HEK293 (cell line): ENCODE data around the gene C19orf38.

Source experiments
- EGR2 ChIP-seq: fragments of 450-650 bp; formaldehyde crosslinking; IDR thresholded peaks from 2 replicates; pipeline ENCODE4 v1.5.1; 2016; ENCODE audit warnings: low read depth, missing biosample characterization, missing genetic modification characterization
- HOXD13 ChIP-seq: sonication (generic); formaldehyde crosslinking; IDR thresholded peaks from 2 replicates; pipeline ENCODE4 v1.8.0; 2022; ENCODE audit warnings: missing genetic modification reagents, borderline replicate concordance
- KLF16 ChIP-seq: fragments of 450-650 bp; formaldehyde crosslinking; IDR thresholded peaks from 2 replicates; pipeline ENCODE4 v1.5.1; 2017; ENCODE audit warnings: missing biosample characterization, missing genetic modification characterization
- MEIS1 ChIP-seq: sonication (generic); formaldehyde crosslinking; IDR thresholded peaks from 2 replicates; pipeline ENCODE4 v1.8.1; 2022; ENCODE audit warnings: missing genetic modification reagents, mild to moderate bottlenecking, borderline replicate concordance
- MYNN ChIP-seq: fragments of 450-650 bp; formaldehyde crosslinking; IDR thresholded peaks from 2 replicates; pipeline ENCODE4 v1.5.1; 2016; ENCODE audit warnings: missing biosample characterization, missing genetic modification characterization, borderline replicate concordance
- PRDM10 ChIP-seq: fragments of 450-650 bp; formaldehyde crosslinking; IDR thresholded peaks from 2 replicates; pipeline ENCODE4 v1.5.1; 2016; ENCODE audit warnings: missing biosample characterization, missing genetic modification characterization
- PRDM6 ChIP-seq: fragments of 450-650 bp; formaldehyde crosslinking; IDR thresholded peaks from 2 replicates; pipeline ENCODE4 v1.5.1; 2017; ENCODE audit warnings: missing biosample characterization, missing genetic modification characterization
- SCRT1 ChIP-seq: fragments of 450-650 bp; formaldehyde crosslinking; IDR thresholded peaks from 2 replicates; pipeline ENCODE4 v1.5.1; 2016; ENCODE audit warnings: missing biosample characterization, missing genetic modification characterization, borderline replicate concordance
- WT1 ChIP-seq: fragments of 450-650 bp; formaldehyde crosslinking; IDR thresholded peaks from 2 replicates; pipeline ENCODE4 v1.5.1; 2016; ENCODE audit warnings: missing biosample characterization, missing genetic modification characterization
- YY2 ChIP-seq: fragments of 450-650 bp; formaldehyde crosslinking; IDR thresholded peaks from 2 replicates; pipeline ENCODE4 v1.5.1; 2016; ENCODE audit warnings: missing biosample characterization, missing genetic modification characterization
- ZBTB20 ChIP-seq: fragments of 450-650 bp; formaldehyde crosslinking; IDR thresholded peaks from 2 replicates; pipeline ENCODE4 v1.5.1; 2016; ENCODE audit warnings: missing biosample characterization, missing genetic modification characterization
- ZBTB44 ChIP-seq: fragments of 450-650 bp; IDR thresholded peaks from 2 replicates; pipeline ENCODE4 v1.5.1; 2018; ENCODE audit warnings: missing biosample characterization, mild to moderate bottlenecking, missing genetic modification characterization
- ZBTB7A ChIP-seq: fragments of 450-650 bp; formaldehyde crosslinking; IDR thresholded peaks from 2 replicates; pipeline ENCODE4 v1.5.1; 2016; ENCODE audit warnings: low read depth, missing biosample characterization, missing genetic modification characterization
- ZFP3 ChIP-seq: fragments of 450-650 bp; formaldehyde crosslinking; IDR thresholded peaks from 2 replicates; pipeline ENCODE4 v1.5.1; 2016; ENCODE audit warnings: low read depth, missing biosample characterization, missing genetic modification characterization
- ZFP37 ChIP-seq: fragments of 450-650 bp; formaldehyde crosslinking; IDR thresholded peaks from 2 replicates; pipeline ENCODE4 v1.5.1; 2016; ENCODE audit warnings: missing biosample characterization, missing genetic modification characterization
- ZFP41 ChIP-seq: fragments of 450-650 bp; formaldehyde crosslinking; IDR thresholded peaks from 2 replicates; pipeline ENCODE4 v1.5.1; 2016; ENCODE audit warnings: missing biosample characterization, missing genetic modification characterization, borderline replicate concordance
- ZNF155 ChIP-seq: fragments of 450-650 bp; formaldehyde crosslinking; IDR thresholded peaks from 2 replicates; pipeline ENCODE4 v1.5.1; 2016; ENCODE audit warnings: missing biosample characterization, missing genetic modification characterization
- ZNF16 ChIP-seq: fragments of 450-650 bp; formaldehyde crosslinking; IDR thresholded peaks from 2 replicates; pipeline ENCODE4 v1.5.1; 2016; ENCODE audit warnings: low read depth, missing biosample characterization, missing genetic modification characterization
- ZNF223 ChIP-seq: fragments of 450-650 bp; formaldehyde crosslinking; IDR thresholded peaks from 2 replicates; pipeline ENCODE4 v1.5.1; 2016; ENCODE audit warnings: missing biosample characterization, missing genetic modification characterization
- ZNF341 ChIP-seq: fragments of 450-650 bp; formaldehyde crosslinking; IDR thresholded peaks from 2 replicates; pipeline ENCODE4; 2016; ENCODE audit warnings: low read depth, missing biosample characterization, missing genetic modification characterization
- ZNF394 ChIP-seq: fragments of 450-650 bp; formaldehyde crosslinking; IDR thresholded peaks from 2 replicates; pipeline ENCODE4 v1.5.1; 2016; ENCODE audit warnings: missing biosample characterization, missing genetic modification characterization, mild to moderate bottlenecking, moderate library complexity, borderline replicate concordance
- ZNF518A ChIP-seq: fragments of 450-650 bp; formaldehyde crosslinking; conservative IDR thresholded peaks from 2 replicates; pipeline ENCODE4 v1.5.1; 2016; ENCODE audit warnings: low read depth, missing biosample characterization, missing genetic modification characterization
- ZNF580 ChIP-seq: fragments of 450-650 bp; formaldehyde crosslinking; IDR thresholded peaks from 2 replicates; pipeline ENCODE4 v1.5.1; 2016; ENCODE audit warnings: missing biosample characterization, missing genetic modification characterization
- ZNF654 ChIP-seq: fragments of 450-650 bp; formaldehyde crosslinking; IDR thresholded peaks from 2 replicates; pipeline ENCODE4 v1.5.1; 2016; ENCODE audit warnings: low read depth, missing biosample characterization, missing genetic modification characterization
- ZNF660 ChIP-seq: fragments of 450-650 bp; IDR thresholded peaks from 2 replicates; pipeline ENCODE4 v1.5.1; 2018; ENCODE audit warnings: missing biosample characterization, mild to moderate bottlenecking, missing genetic modification characterization
- ZNF768 ChIP-seq: fragments of 450-650 bp; formaldehyde crosslinking; IDR thresholded peaks from 2 replicates; pipeline ENCODE4 v1.5.1; 2018; ENCODE audit warnings: missing biosample characterization, mild to moderate bottlenecking, missing genetic modification characterization
- ZNF785 ChIP-seq: fragments of 450-650 bp; formaldehyde crosslinking; IDR thresholded peaks from 2 replicates; pipeline ENCODE4 v1.5.1; 2016; ENCODE audit warnings: missing biosample characterization, missing genetic modification characterization
- ZNF843 ChIP-seq: fragments of 450-650 bp; formaldehyde crosslinking; IDR thresholded peaks from 2 replicates; pipeline ENCODE4 v1.5.1; 2016; ENCODE audit warnings: missing biosample characterization, missing genetic modification characterization

C19orf38 gene

GRCh38 chr19:10835754-10836478 is 12.3 kb upstream of the C19orf38 start, which contains the start of gene TMED1 (continued):
- TF ChIP-seq ZBTB44 (tag by site-specific recombination), result 0 out of 2 replicates have a peak, but pooled peaks have one; percentile 55
- no peak for TF ChIP-seq ZNF580 (tag by site-specific recombination)
- peak; percentile 56; the same call in 1 of the 2 replicates for TF ChIP-seq ZNF341
- no peak for TF ChIP-seq ZFP3 (tag by site-specific recombination)
- peak; percentile 97 for TF ChIP-seq ZBTB20 (tag by site-specific recombination)
- no peak for TF ChIP-seq ZNF155
- TF ChIP-seq SCRT1 (tag by site-specific recombination), result no peak
- TF ChIP-seq ZNF394 (tag by site-specific recombination), result peak; percentile 77
- TF ChIP-seq EGR2 (tag by site-specific recombination), result peak; percentile 90
- TF ChIP-seq PRDM10 (tag by site-specific recombination), result peak; percentile 21; the same call in 1 of the 2 replicates
- no peak for TF ChIP-seq PRDM6 (tag by site-specific recombination)
- peak; percentile 55; the same call in 1 of the 2 replicates for TF ChIP-seq ZNF843 (tag by site-specific recombination)
- TF ChIP-seq ZBTB7A (tag by site-specific recombination), result peak; percentile 59
- TF ChIP-seq ZFP41 (tag by site-specific recombination), result no peak
- TF ChIP-seq YY2, result peak; percentile 77; the same call in 1 of the 2 replicates
- no peak for TF ChIP-seq MEIS1 (CRISPR knock-in tag)
- TF ChIP-seq ZNF654 (tag by site-specific recombination), result peak; percentile 15; the same call in 1 of the 2 replicates
- TF ChIP-seq ZNF785 (tag by site-specific recombination), result no peak
- TF ChIP-seq ZNF660 (tag by site-specific recombination), result peak; percentile 88; the same call in 1 of the 2 replicates
- TF ChIP-seq ZFP37 (tag by site-specific recombination), result no peak
- no peak for TF ChIP-seq MYNN
- TF ChIP-seq HOXD13, result no peak
- peak; percentile 81 for TF ChIP-seq KLF16
- TF ChIP-seq WT1 (tag by site-specific recombination), result no peak
- no peak for TF ChIP-seq ZNF768 (tag by site-specific recombination)
- TF ChIP-seq ZNF16 (tag by site-specific recombination), result no peak
- no peak for TF ChIP-seq ZNF518A (tag by site-specific recombination)
- TF ChIP-seq ZNF223 (tag by site-specific recombination), result no peak
